Small intestine (tissue), 7 donors: ENCODE data around the gene ASTN1. TPM values are rescaled to one million over a fixed set of nuclear protein-coding genes. Genes with fewer than 3 reads are reported as not detected.
A peak's percentile ranks its signal among the peaks of the same experiment; 100 is the strongest.

Experiments
- DNase-seq, 2 donors: peaks; one replicate each; pipeline versions ENCODE4 v3.0.0 to v3.0.0-alpha.2; 2013
- FAIRE-seq: peaks from 2 replicates; lab custom pipeline; 2012; peaks lifted over from hg19 to GRCh38; lab: Jason Lieb, UNC
- H3K27ac ChIP-seq, 3 donors: one replicate each; pipeline ENCODE4 v1.5.1; 2013; ENCODE audit warnings: low read length in 2 of 3, mild to moderate bottlenecking in 2 of 3, control low read depth in 1 of 3, inconsistent platforms in 1 of 3, low read depth in 1 of 3, moderate library complexity in 1 of 3
- H3K27me3 ChIP-seq, 3 donors: one replicate each; pipeline ENCODE4 v1.6.1; 2013; ENCODE audit warnings: low read length in 3 of 3, inconsistent platforms in 1 of 3; ENCODE audit not compliant: control insufficient read depth in 3 of 3, insufficient read depth in 3 of 3
- H3K36me3 ChIP-seq, 3 donors: one replicate each; pipeline ENCODE4 v1.6.1; 2013; ENCODE audit warnings: low read length in 3 of 3, inconsistent platforms in 1 of 3, low read depth in 1 of 3, mild to moderate bottlenecking in 1 of 3, moderate library complexity in 1 of 3; ENCODE audit not compliant: control insufficient read depth in 3 of 3, insufficient read depth in 2 of 3
- H3K4me1 ChIP-seq, 3 donors: one replicate each; pipeline ENCODE4 v1.6.1; 2013; ENCODE audit warnings: low read length in 2 of 3, inconsistent platforms in 1 of 3, low read depth in 1 of 3, mild to moderate bottlenecking in 1 of 3, moderate library complexity in 1 of 3; ENCODE audit not compliant: control insufficient read depth in 3 of 3, insufficient read depth in 2 of 3
- H3K4me3 ChIP-seq, 3 donors: one replicate each; pipeline ENCODE4 v1.5.1; 2013; ENCODE audit warnings: low read length in 3 of 3, control low read depth in 1 of 3, inconsistent platforms in 1 of 3, low read depth in 1 of 3, mild to moderate bottlenecking in 1 of 3, moderate library complexity in 1 of 3
- H3K9me3 ChIP-seq, 2 donors: one replicate each; pipeline ENCODE4 v1.6.1; 2013; ENCODE audit warnings: low read depth in 1 of 2, low read length in 1 of 2; ENCODE audit not compliant: control insufficient read depth in 2 of 2, insufficient read depth in 1 of 2
- WGBS, 3 donors: extraction: QIAGEN DNeasy Blood & Tissue Kit; methylation state at CpG; one replicate each; pipeline ENCODE4 v1.1.7; 2013; 5-methylcytosine and 5-hydroxymethylcytosine counted together
- polyA plus RNA-seq, 4 donors: library from polyadenylated mRNA; stranded (reverse) in 3 of 4; unstranded in 1 of 4; fragments of 200-250 nt in 3 of 4; fragments of 120-200 nt in 1 of 4; gene quantifications; one replicate each; pipeline versions ENCODE4 v1.2.1 to v1.2.3, GENCODE V29; 2013
- donor health status: healthy with polysubstance abuse.
- donor health status: control.
- donor health status: control.
- donor health status: Bipolar disorder and iron deficiency.
- donor health status: healthy.

Gene ASTN1
- polyA plus RNA-seq, 4 donors = 0.15 to 0.90 TPM; not detected in 2

DNA sequence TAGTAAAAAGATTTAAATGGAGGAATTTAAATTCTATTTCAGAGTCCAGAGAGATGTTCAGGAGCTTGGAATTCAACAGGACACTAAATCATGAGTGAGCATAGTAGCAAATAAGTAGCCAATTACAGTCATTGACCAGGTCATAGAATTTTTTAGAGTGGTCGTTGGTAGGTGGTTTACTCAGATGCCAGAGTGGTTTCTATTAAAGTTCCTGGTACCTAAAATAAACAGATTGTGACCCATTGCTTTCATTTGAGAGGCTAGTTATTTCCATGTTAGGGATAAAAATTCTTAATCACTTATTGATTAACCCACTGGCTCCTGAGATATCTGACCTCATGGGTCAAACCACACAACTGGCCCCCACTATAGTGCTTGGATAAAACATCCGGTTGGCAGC, 201.3 kb downstream of the ASTN1 start:
- DNase-seq (no peak), FAIRE-seq (no peak)
- H3K36me3 ChIP-seq = no peaks in the 10 kb centered on the region
- no peak overlapping the region for H3K27ac ChIP-seq
- H3K4me1 ChIP-seq = no peaks in the 10 kb centered on the region
- WGBS, 3 donors = 52 to 76% (median 73%) methylated on average over 2 of the region's 2 CpGs
- no peaks in the 10 kb centered on the region for H3K9me3 ChIP-seq
- no peaks in the 10 kb centered on the region for H3K27me3 ChIP-seq
- H3K4me3 ChIP-seq = no peak overlapping the region

DNA sequence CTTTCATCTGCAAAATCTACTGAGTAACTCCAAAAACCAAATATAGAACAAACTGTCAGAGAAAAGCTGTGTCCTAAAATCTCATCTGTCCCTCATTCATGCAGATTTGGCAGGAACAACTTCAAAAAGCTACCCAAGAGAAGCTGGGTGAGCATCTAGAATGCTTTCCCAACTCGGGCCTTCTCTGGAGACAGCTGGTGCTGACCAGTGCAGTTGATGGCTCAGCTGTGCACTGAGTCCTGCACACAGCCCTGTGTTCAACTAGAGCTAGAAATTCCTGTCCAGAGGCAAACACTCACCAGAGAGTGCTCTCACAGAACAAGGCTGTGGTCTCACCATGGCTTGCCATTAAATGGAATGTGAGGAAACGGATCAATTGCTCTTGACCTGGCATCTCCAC, 202.8 kb downstream of the ASTN1 start:
- 62 to 77% (median 72%) methylated on average over 2 of the region's 2 CpGs for WGBS, 3 donors
- Histone ChIP-seq H3K4me3 (no peak overlapping the region), H3K27ac (no peak overlapping the region), H3K4me1 (no peaks in the 10 kb centered on the region), H3K27me3 (no peaks in the 10 kb centered on the region), H3K9me3 (no peaks in the 10 kb centered on the region), H3K36me3 (no peaks in the 10 kb centered on the region)
- FAIRE-seq (no peak), DNase-seq (no peak)

DNA sequence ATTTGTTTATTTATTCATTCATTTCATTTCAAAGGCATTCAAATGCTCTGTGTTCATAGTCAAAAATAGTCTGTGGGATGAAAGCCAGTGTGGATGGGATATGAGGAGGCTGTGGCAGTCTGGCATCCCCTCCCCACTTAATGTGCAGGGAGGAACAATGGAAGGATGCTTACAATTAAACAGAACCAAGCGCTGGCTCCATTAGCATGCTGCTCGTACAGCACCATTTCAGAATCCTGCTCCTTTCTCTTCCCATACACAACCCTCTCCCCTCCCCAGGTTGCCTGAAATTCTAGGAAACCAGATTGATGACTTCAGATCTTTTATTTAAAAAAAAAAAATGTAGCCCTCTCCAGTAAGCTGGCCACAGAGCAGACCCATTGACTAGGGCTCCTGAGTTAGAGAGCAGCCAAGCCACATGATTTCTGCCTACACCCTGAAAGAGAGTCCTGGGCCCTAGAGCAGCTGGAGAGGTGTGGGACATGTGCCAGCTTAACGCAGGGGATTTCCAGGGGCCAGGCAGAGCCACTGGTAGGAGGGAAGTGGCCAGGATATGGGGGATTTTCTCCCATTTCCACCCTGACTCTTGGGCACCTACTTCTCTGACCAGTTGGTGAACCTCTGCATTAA, 205.2 kb downstream of the ASTN1 start:
- DNase-seq (no peak), FAIRE-seq (no peak)
- no peak overlapping the region for H3K27ac ChIP-seq
- no peaks in the 10 kb centered on the region for H3K27me3 ChIP-seq
- no peak overlapping the region for H3K4me3 ChIP-seq
- WGBS, 3 donors = 53 to 63% (median 57%) methylated on average over 3 of the region's 3 CpGs
- no peaks in the 10 kb centered on the region for H3K36me3 ChIP-seq
- H3K9me3 ChIP-seq = no peaks in the 10 kb centered on the region
- H3K4me1 ChIP-seq = no peaks in the 10 kb centered on the region

DNA sequence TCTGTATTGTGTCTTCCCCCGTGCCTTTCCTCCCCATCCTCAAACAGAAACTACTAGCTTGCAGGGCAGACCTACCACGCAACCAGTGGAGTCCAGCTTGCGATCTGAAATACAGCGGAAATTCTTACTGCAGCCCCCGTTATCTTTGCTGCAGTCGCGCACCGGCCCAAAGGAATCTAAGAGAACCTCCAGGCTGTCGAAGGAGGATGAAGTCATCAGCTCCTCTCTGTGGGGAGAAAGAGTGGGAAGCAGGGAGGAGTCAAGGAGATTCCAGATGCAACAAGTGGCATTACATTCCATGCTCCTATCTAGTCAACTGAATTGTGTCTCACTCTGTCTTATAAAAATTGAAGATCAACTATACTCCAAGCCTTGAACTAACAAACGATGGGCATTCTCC, 206.9 kb downstream of the ASTN1 start:
- FAIRE-seq = no peak
- no peak overlapping the region for H3K27ac ChIP-seq

DNA sequence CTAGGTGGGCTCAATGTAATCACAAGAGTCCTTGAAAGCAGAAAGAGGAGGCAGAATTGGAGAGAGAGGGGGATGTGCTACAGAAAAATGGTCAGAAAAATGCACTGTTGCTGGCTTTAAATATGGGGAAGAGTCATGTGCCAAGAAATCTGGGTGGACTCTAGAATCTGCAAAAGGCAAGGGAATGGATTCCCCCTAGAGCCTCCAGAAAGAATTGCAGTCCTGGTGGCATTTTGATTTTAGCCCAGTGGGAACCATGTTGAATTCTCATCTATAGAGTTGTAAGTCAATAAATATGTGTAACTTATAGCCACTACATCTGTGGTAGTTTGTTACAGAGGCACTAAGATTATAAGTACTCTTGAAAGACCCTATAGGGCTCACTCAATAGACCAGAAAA, 210.3 kb downstream of the ASTN1 start:
- no peak overlapping the region for H3K27ac ChIP-seq
- no peaks in the 10 kb centered on the region for H3K4me1 ChIP-seq
- H3K36me3 ChIP-seq = no peaks in the 10 kb centered on the region
- DNase-seq (no peak), FAIRE-seq (no peak)
- no peak overlapping the region for H3K4me3 ChIP-seq
- H3K9me3 ChIP-seq = no peaks in the 10 kb centered on the region
- peaks cover 0 to 4% (median 0%) of the 10 kb centered on the region in 3 donors for H3K27me3 ChIP-seq

More for the DNA sequence above, 206.9 kb downstream of the ASTN1 start:
- Histone ChIP-seq H3K36me3 (no peaks in the 10 kb centered on the region), H3K4me3 (no peak overlapping the region), H3K4me1 (no peaks in the 10 kb centered on the region), H3K27me3 (no peaks in the 10 kb centered on the region), H3K9me3 (no peaks in the 10 kb centered on the region)
- WGBS, 3 donors = 85 to 88% (median 87%) methylated on average over 10 of the region's 10 CpGs
- DNase-seq = no peak

DNA sequence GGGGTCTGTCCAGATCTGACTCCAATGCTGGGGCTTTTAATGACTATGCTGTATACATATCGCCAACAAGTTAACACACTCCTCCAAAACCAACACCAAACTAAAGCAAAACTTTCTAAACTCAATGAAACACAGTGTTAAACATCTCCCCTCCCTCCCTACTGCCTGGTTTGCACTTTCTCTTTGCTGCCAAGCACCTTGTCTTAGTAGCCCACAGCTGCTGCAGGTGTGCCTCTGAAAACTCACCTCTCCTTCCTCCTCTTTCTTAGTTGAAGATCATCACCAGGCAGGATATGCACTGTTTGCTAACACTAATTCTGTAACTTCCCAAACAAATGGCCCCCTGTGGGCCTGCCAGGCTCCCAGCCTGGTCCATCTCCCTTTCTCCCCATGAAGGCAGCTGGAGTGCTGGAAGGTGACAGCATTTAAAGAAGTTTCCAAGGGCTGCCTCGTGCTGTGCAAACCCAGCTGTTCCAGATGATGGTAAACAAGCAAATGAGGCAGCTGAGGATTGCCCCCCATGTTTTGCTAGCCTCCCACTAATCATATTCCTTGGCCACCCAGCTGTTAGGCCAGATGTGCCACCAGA, 213.7 kb downstream of the ASTN1 start:
- H3K4me3 ChIP-seq = no peak overlapping the region
- H3K36me3 ChIP-seq = no peaks in the 10 kb centered on the region
- no peaks in the 10 kb centered on the region for H3K4me1 ChIP-seq
- no peak for DNase-seq
- H3K27me3 ChIP-seq = peaks cover 0 to 4% (median 0%) of the 10 kb centered on the region in 3 donors
- FAIRE-seq = no peak
- 39 to 49% (median 44%) methylated on average over 2 of the region's 2 CpGs for WGBS, 3 donors
- H3K27ac ChIP-seq = no peak overlapping the region
- H3K9me3 ChIP-seq = no peaks in the 10 kb centered on the region

DNA sequence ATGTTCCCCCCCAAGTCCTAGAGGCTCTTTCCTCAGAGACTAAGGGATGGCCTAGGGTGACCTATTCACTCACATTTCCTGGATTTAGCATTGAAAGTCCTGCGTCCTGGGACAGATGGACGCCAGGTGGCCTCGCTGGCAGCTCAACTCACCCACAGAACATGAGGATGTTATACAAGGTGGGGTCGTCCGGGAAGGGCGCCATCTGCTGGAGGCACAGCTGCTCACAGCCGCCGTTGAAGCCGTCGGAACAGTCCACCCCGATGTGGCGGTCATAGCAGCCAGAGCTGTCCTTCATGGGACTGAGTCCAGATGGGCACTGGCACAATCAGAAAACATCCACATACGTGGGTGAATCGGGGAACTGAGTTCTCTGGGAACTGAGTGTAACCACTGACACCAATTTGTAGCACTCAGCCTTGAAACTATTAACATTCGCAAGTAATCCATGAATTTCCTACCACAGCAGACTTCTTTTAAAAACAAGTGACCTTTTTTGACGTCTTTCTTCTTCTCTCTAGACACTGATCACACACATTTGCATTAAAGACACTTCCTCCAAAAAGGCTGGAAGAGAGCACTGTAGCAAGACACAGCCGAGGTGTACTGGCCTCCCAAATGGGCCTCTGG, 215.4 kb downstream of the ASTN1 start:
- Histone ChIP-seq H3K4me1 (no peaks in the 10 kb centered on the region), H3K36me3 (no peaks in the 10 kb centered on the region), H3K27ac (no peak overlapping the region), H3K9me3 (no peaks in the 10 kb centered on the region), H3K4me3 (no peak overlapping the region), H3K27me3 (peaks cover 0 to 4% (median 0%) of the 10 kb centered on the region in 3 donors)
- WGBS, 3 donors = 23 to 31% (median 25%) methylated on average over 17 of the region's 17 CpGs
- FAIRE-seq = no peak
- peak; percentile 10 to 47 for DNase-seq

DNA sequence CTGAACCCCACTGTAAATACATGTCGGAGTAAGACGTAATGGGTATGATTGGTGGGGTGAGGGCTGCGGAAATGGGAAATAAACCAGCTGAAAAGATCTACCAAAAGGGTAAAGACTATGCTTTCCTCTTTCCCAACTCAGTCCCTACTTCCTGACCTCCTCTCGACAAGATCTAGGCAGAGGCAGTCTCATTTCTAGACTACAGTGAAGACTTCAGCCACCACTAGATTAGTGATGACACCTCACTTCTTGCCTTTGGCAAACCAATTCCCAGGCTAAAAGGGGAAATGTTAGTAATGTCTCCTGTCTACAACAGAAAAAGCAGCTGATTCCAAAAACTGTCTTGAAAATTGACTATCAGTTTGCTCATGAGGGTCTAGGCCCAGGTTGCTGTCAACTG, 219.9 kb downstream of the ASTN1 start:
- Histone ChIP-seq H3K4me3 (no peak overlapping the region), H3K4me1 (no peaks in the 10 kb centered on the region), H3K27me3 (peaks cover 0 to 2% (median 0%) of the 10 kb centered on the region in 3 donors), H3K27ac (no peak overlapping the region), H3K9me3 (no peaks in the 10 kb centered on the region), H3K36me3 (no peaks in the 10 kb centered on the region)
- DNase-seq (no peak), FAIRE-seq (no peak)
- WGBS, 3 donors = 89 to 96% (median 95%) methylated on average over 4 of the region's 4 CpGs
